AG04450 (cell line): ENCODE measurements around the gene ABLIM2. TPM values are rescaled to one million over a fixed set of nuclear protein-coding genes. Genes with fewer than 3 reads are reported as not detected.

Experiments
- CTCF ChIA-PET: fragments of 300-600, 350-600 bp; formaldehyde crosslinking; extraction: SDS; loops from one replicate; lab custom pipeline; 2022; ENCODE audit warnings: antibody characterized with exemption, inconsistent platforms; lab: Charles Lee
- POLR2A ChIA-PET: fragments of 350-600 bp; formaldehyde crosslinking; extraction: SDS; loops from one replicate; lab custom pipeline; 2021; ENCODE audit warnings: antibody characterized with exemption, inconsistent platforms; lab: Yijun Ruan, JAX
- DNase-seq: peaks from one replicate; pipeline ENCODE4 v3.0.0-alpha.2; 2011; ENCODE audit warnings: low read depth, low spot score
- H3K27ac ChIP-seq: one replicate; pipeline ENCODE4 v1.5.1; 2012; ENCODE audit warnings: low read depth, low read length, control low read depth
- H3K27me3 ChIP-seq: one replicate; pipeline ENCODE4 v1.6.0; 2012; ENCODE audit warnings: low read length; ENCODE audit not compliant: control insufficient read depth, insufficient read depth
- H3K4me3 ChIP-seq: 2 replicates; pipeline ENCODE4 v1.5.1; 2011; ENCODE audit warnings: mild to moderate bottlenecking, low read depth, low read length, control low read depth
- H3K9me3 ChIP-seq: 2 replicates; pipeline ENCODE4 v1.5.1; 2012; ENCODE audit warnings: low read length; ENCODE audit not compliant: control insufficient read depth, insufficient read depth
- polyA plus RNA-seq: library from polyadenylated mRNA; depleted of rRNA; stranded (reverse); fragments of >200 nt; gene quantifications from 2 replicates; pipeline ENCODE4 v1.2.3, GENCODE V29; 2011
- TF ChIP-seq, protein P1 (sequence below): IDR thresholded peaks from 2 replicates; pipeline ENCODE4 v1.5.1; 2011; ENCODE audit warnings: low read depth, low read length, control low read depth, inconsistent platforms

ABLIM2 gene
- polyA plus RNA-seq, 1 experiment: not detected

DNA sequence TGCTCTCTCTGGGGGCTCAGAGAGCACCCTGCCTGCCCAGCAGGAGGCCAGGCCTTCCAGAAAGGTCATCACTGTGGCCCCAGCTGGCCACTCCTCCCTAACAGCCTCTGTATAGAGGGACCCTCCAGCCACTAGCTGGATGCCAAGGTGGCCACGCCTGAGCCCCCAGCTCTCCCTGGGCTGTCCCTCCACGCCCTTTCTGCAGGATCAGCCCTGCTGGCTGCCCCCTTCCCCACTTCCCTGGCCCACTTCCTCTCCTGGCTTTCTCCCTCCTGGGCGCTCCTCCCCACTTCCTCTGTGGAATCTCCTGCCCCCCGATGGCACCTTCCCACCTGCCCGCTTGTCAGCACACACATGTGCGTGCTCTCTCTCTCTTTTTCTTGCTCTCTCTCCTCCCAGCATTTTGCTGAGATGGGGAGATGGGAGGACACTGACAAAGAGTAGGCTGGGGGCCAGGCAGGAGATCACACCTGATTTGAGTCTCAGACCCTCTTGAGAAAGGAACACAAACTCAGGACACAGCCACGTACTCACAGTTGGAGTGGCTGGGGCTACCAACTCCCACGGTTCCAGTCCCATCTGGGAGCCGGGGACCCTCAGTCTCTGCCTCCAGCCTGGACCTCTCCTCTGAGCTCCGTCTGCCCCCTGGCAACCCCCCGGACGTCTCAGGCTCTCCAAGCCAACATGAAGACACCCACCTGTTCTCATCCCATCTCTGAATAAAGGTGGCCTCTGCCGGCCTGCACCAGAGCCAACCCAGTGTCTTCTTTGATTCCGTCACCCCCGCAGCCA lies 156.9 kb downstream of the ABLIM2 start:
- H3K27me3 ChIP-seq: peaks cover 63% of the 10 kb centered on the region
- DNase-seq: no peak
- TF ChIP-seq, protein P1, sequence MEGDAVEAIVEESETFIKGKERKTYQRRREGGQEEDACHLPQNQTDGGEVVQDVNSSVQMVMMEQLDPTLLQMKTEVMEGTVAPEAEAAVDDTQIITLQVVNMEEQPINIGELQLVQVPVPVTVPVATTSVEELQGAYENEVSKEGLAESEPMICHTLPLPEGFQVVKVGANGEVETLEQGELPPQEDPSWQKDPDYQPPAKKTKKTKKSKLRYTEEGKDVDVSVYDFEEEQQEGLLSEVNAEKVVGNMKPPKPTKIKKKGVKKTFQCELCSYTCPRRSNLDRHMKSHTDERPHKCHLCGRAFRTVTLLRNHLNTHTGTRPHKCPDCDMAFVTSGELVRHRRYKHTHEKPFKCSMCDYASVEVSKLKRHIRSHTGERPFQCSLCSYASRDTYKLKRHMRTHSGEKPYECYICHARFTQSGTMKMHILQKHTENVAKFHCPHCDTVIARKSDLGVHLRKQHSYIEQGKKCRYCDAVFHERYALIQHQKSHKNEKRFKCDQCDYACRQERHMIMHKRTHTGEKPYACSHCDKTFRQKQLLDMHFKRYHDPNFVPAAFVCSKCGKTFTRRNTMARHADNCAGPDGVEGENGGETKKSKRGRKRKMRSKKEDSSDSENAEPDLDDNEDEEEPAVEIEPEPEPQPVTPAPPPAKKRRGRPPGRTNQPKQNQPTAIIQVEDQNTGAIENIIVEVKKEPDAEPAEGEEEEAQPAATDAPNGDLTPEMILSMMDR: no peak
- H3K27ac ChIP-seq: no peak overlapping the region
- H3K4me3 ChIP-seq: no peak overlapping the region
- POLR2A ChIA-PET: no interaction called here
- CTCF ChIA-PET: no interaction called here
- no peaks in the 10 kb centered on the region for H3K9me3 ChIP-seq

DNA sequence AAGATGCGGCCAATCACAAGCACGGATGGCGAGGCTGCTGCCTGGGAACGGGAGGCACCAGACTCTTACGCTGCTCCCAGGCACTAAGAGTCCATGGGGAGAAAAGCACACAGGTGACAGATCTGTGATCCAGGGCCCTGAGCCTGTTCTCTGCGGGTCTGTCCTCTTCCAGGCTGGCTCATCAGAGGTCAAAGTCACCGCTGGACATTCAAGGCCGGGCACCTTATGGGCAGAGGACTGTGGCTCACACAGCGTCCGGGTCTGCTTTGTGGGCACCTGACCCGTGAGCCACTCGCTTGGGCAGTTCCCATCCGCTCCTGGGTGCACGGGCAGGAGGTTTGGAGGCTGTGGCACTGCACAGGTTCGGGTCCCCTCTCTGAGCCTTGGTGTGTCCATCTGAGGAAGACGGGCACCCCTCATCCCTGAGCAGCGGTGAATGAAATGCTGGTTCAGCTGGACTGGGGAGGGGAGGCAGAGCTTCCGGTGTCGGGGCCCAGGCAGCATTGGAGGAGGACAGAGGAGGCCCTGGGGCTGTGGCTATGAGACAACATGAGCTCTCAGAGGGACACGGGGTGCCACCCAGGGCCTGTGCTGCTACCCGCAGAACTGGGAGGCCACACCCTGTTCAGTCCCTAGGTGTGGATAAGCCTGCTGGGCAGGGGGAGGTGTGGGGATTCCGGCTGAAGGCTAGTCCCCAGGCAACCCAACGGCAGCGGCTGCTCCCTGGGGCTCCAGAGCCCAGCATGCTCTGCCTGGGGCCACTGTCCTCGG lies 157.7 kb downstream of the ABLIM2 start:
- POLR2A ChIA-PET: no interaction called here
- CTCF ChIA-PET: no interaction called here

DNA sequence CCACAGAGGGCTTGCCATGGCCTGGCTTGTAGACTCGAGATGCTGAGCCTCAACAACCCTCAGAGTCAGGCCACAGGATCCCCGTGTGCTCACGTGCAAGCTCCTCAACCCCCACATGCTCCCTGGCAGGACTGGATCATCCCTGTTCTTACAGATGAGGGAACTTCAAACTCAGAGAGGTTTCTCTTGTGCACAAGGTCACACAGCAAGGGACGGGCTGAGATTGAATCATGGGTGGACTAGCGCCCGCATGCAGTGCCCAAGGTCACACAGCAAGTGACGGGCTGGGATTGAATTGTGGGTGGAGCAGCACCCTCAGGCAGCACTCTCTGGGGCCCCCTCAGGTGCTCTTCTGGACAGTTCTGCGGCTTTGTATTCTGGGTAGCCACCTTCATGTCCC lies 158.4 kb downstream of the ABLIM2 start:
- peaks cover 59% of the 10 kb centered on the region for H3K27me3 ChIP-seq
- CTCF ChIA-PET: no interaction called here
- TF ChIP-seq, protein P1: no peak
- peaks cover 3% of the 10 kb centered on the region; the same call in 1 of the 2 replicates for H3K9me3 ChIP-seq
- no peak overlapping the region for H3K4me3 ChIP-seq
- no peak overlapping the region for H3K27ac ChIP-seq
- DNase-seq: no peak
- POLR2A ChIA-PET: no interaction called here

More for the DNA sequence above, 157.7 kb downstream of the ABLIM2 start:
- TF ChIP-seq, protein P1: no peak
- Histone ChIP-seq H3K27me3 (peaks cover 60% of the 10 kb centered on the region), H3K4me3 (no peak overlapping the region), H3K9me3 (peaks cover 3% of the 10 kb centered on the region; the same call in 1 of the 2 replicates), H3K27ac (no peak overlapping the region)
- DNase-seq: no peak

DNA sequence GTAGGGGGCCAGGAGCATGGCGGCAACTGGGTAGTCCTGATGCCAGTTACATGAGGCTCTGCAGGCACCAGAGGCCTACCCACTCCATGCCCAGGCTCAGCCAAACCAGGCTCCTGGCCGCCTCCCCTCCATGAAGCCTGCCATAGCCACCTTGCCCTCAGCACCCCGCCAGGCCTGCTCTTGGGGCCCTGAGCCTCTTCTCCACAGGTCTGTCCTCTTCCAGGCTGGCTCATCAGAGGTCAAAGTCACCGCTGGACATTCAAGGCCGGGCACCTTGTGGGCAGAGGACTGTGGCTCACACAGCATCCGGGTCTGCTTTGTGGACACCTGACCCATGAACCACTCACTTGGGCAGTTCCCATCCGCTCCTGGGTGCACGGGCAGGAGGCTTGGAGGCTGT lies 158.9 kb downstream of the ABLIM2 start:
- Histone ChIP-seq H3K27me3 (peaks cover 59% of the 10 kb centered on the region), H3K4me3 (no peak overlapping the region), H3K27ac (no peak overlapping the region), H3K9me3 (peaks cover 3% of the 10 kb centered on the region; the same call in 1 of the 2 replicates)
- CTCF ChIA-PET: no interaction called here
- TF ChIP-seq, protein P1: no peak
- POLR2A ChIA-PET: no interaction called here
- DNase-seq: no peak

- H3K4me3 ChIP-seq: no peak overlapping the region
- TF ChIP-seq, protein P1: no peak
- ChIA-PET POLR2A (no interaction called here), CTCF (no interaction called here)
- H3K9me3 ChIP-seq: peaks cover 3% of the 10 kb centered on the region; the same call in 1 of the 2 replicates
- H3K27ac ChIP-seq: no peak overlapping the region
- H3K27me3 ChIP-seq: peaks cover 55% of the 10 kb centered on the region
- no peak for DNase-seq
These were observed 159.3 kb downstream of the ABLIM2 start for GRCh38 chr4:7999279-7999678.
